Embryonic facial prominence (tissue), 1 donor: Measurements from ENCODE around the gene PRSS21.

Experiments
- DNase-seq: peaks from one replicate; pipeline ENCODE4 v3.0.0-alpha.2; 2016; ENCODE audit errors: extremely low spot score

PRSS21 gene

GRCh38 chr16:2825906-2826305, 8.9 kb downstream of the PRSS21 start:
- no peak for DNase-seq

- DNase-seq: no peak
Observed at GRCh38 chr16:2826591-2827373, 9.7 kb downstream of the PRSS21 start.

- DNase-seq: no peak
Observed at GRCh38 chr16:2827374-2827791, 10.3 kb downstream of the PRSS21 start.

GRCh38 chr16:2827831-2828520, 10.9 kb downstream of the PRSS21 start:
- no peak for DNase-seq

GRCh38 chr16:2828521-2828840, 11.4 kb downstream of the PRSS21 start:
- no peak for DNase-seq

- DNase-seq: no peak
Observed at GRCh38 chr16:2828876-2829430, 11.9 kb downstream of the PRSS21 start.

GRCh38 chr16:2829501-2830354, 12.7 kb downstream of the PRSS21 start, which contains the start of gene ZG16B:
ZG16B (plus strand) TSS chr16:2830303; CDS start chr16:2830442, 139 bp downstream.
- DNase-seq: no peak

DNA sequence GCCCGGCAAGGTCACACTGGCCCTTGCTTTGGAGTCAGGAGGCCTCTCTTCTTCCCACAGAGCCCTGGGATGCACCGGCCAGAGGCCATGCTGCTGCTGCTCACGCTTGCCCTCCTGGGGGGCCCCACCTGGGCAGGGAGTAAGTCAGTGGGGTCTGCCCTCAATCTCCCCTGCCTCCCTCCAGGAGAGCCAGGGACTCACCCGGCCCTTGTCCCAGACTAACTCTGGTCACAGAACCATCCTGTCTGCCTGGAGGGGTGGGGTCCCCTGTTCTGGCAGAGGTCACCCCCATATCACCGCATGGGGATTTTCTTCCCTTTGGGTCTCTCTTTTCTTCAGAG, 13.3 kb downstream of the PRSS21 start:
- DNase-seq: no peak

GRCh38 chr16:2831203-2831602, 14.2 kb downstream of the PRSS21 start:
- no peak for DNase-seq

- DNase-seq: no peak
Observed at GRCh38 chr16:2833776-2834175, 16.7 kb downstream of the PRSS21 start.

DNA sequence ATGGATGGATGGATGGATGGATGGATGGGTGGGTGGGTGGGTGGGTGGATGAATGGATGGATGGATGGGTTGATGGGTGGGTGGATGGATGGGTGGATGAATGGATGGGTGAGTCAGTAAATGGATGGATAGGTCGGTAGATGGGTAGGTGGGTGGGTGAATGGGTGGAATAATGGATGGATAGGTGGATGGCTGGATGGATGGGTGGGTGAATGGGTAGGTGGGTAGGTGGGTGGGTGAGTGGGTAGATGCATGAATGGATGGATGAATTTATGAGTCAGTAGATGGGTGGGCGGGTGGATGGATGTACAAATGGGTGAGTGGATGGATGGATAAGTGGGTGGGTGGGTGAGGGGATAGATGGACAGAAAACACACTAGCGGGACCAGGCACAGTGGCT, 17.9 kb downstream of the PRSS21 start:
- no peak for DNase-seq

- DNase-seq: no peak
Observed at GRCh38 chr16:2835638-2836493, 18.8 kb downstream of the PRSS21 start.

DNA sequence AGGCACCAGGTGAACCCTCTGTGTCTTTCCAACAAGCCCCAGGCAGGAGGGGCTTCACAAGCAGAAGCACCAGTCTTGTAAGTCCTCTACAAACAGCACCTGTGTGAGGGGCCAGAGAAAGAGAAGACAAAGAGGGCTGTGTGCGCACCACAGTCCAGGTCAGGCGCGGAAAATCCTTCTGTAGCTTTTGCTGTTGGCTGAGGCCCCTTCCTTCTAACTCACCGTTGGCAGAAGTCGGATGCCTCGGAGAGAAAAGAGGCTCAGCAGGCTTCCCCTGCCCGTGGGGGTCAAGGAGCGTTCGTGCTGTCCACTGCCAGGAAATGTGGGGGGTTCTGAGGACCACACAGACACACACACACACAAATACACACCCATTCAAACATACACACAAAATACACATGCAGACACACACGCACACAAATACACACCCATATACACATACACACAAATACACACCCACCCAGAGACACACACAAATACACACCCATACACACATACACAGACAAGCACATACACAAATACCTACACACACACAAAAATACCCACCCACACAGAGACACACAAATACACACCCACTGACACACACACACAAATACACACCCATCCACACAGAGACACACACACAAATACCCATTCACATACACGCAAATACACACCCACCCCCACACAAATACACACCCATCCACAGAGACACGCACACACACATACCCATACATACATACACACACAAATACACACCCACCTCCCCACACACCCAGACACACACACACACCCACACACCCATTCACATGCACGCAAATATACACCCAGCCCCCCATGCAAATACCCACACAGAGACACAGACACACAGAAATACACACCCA, 19.8 kb downstream of the PRSS21 start:
- DNase-seq: no peak

- no peak for DNase-seq
Observed at GRCh38 chr16:2838928-2839327, 21.9 kb downstream of the PRSS21 start.

GRCh38 chr16:2839650-2840450, 22.8 kb downstream of the PRSS21 start:
- DNase-seq: no peak

GRCh38 chr16:2840914-2841313, 23.9 kb downstream of the PRSS21 start:
- DNase-seq: no peak

- no peak for DNase-seq
Observed at GRCh38 chr16:2841606-2842339, 24.7 kb downstream of the PRSS21 start.

- DNase-seq: no peak
Observed at GRCh38 chr16:2842340-2843000, 25.4 kb downstream of the PRSS21 start.
